Keratinocyte (primary cell): ENCODE results near the gene MED16. TPM values are rescaled to one million over a fixed set of nuclear protein-coding genes. Genes with fewer than 3 reads are reported as not detected.

Experiments
- DNase-seq: peaks from one replicate; pipeline ENCODE4 v3.0.0-alpha.2; 2011; ENCODE audit warnings: low read depth, missing footprints, low spot score
- FAIRE-seq: peaks from 2 replicates; lab custom pipeline; 2011; peaks lifted over from hg19 to GRCh38; lab: Jason Lieb, UNC
- H2AFZ ChIP-seq: 2 replicates; pipeline ENCODE4 v1.6.0; 2012; ENCODE audit warnings: low read length, control low read depth, inconsistent platforms; ENCODE audit not compliant: control insufficient read depth
- H3K27ac ChIP-seq: 2 replicates; pipeline ENCODE4 v1.5.1; 2011; ENCODE audit warnings: low read length; ENCODE audit not compliant: control insufficient read depth, insufficient read depth
- H3K27me3 ChIP-seq: 3 replicates; pipeline ENCODE4 v1.6.0; 2011; ENCODE audit warnings: low read length; ENCODE audit not compliant: control insufficient read depth, insufficient read depth; ENCODE audit errors: extremely low read depth
- H3K36me3 ChIP-seq, 2 experiments: 2 replicates in 1 of 2; 3 replicates in 1 of 2; pipeline ENCODE4 v1.5.1; 2011; ENCODE audit warnings: low read length in 2 of 2, mild to moderate bottlenecking in 1 of 2; ENCODE audit not compliant: control insufficient read depth in 2 of 2, insufficient read depth in 2 of 2; ENCODE audit errors: extremely low read depth in 1 of 2
- H3K4me1 ChIP-seq: 3 replicates; pipeline ENCODE4 v1.5.1; 2011; ENCODE audit warnings: low read length; ENCODE audit not compliant: control insufficient read depth, insufficient read depth; ENCODE audit errors: extremely low read depth
- H3K4me2 ChIP-seq: 3 replicates; pipeline ENCODE4 v1.6.0; 2011; ENCODE audit warnings: low read depth, low read length; ENCODE audit not compliant: control insufficient read depth, insufficient read depth; ENCODE audit errors: extremely low read depth
- H3K4me3 ChIP-seq, 3 experiments: fragments of 200-600 bp in 1 of 3; sonication (generic) in 1 of 3; 2 replicates in 2 of 3; 3 replicates in 1 of 3; pipeline ENCODE4 v1.5.1; 2011 to 2016; ENCODE audit warnings: low read length in 3 of 3, mild to moderate bottlenecking in 3 of 3, control low read depth in 2 of 3, inconsistent platforms in 1 of 3, low read depth in 1 of 3, mixed read lengths in 1 of 3, mixed run types in 1 of 3, moderate library complexity in 1 of 3; ENCODE audit not compliant: control insufficient read depth in 2 of 3, insufficient read depth in 2 of 3; ENCODE audit errors: extremely low read depth in 1 of 3
- H3K79me2 ChIP-seq: 2 replicates; pipeline ENCODE4 v1.6.0; 2012; ENCODE audit warnings: low read length; ENCODE audit not compliant: control insufficient read depth, insufficient read depth
- H3K9ac ChIP-seq: 3 replicates; pipeline ENCODE4 v1.6.0; 2011; ENCODE audit warnings: low read length; ENCODE audit not compliant: control insufficient read depth, insufficient read depth; ENCODE audit errors: extremely low read depth
- H3K9me1 ChIP-seq: 3 replicates; pipeline ENCODE4 v1.6.0; 2011; ENCODE audit warnings: low read length; ENCODE audit not compliant: control insufficient read depth, insufficient read depth; ENCODE audit errors: extremely low read depth
- H3K9me3 ChIP-seq: 2 replicates; pipeline ENCODE4 v1.5.1; 2012; ENCODE audit warnings: low read depth, low read length; ENCODE audit not compliant: control insufficient read depth
- H4K20me1 ChIP-seq: 3 replicates; pipeline ENCODE4 v1.6.0; 2011; ENCODE audit warnings: low read length; ENCODE audit not compliant: control insufficient read depth, insufficient read depth; ENCODE audit errors: extremely low read depth
- CTCF ChIP-seq, 3 experiments: IDR thresholded peaks in 1 of 3; conservative IDR thresholded peaks in 1 of 3; optimal IDR thresholded peaks in 1 of 3; 2 replicates in 2 of 3; 3 replicates in 1 of 3; pipeline versions ENCODE3 to v1.5.1; 2011; ENCODE audit warnings: low read length in 3 of 3, mild to moderate bottlenecking in 3 of 3, moderate library complexity in 2 of 3, control low read depth in 1 of 3, inconsistent platforms in 1 of 3; ENCODE audit not compliant: insufficient read depth in 2 of 3; ENCODE audit errors: extremely low read depth in 1 of 3
- EZH2 ChIP-seq: IDR thresholded peaks from one replicate; pipeline ENCODE4 v1.6.1; 2012; ENCODE audit warnings: inconsistent platforms, mild to moderate bottlenecking, low read length, moderate library complexity
- dilution Hi-C: fragments of 300-500 bp; cut with MboI; formaldehyde crosslinking; loops from one replicate; pipeline ENCODE4 v1.7.0; 2020; ENCODE audit warnings: low sequenced_read_pairs; ENCODE audit not compliant: extremely low pct_ligation_motif_present
- polyA plus RNA-seq, 5 experiments: library from polyadenylated mRNA; depleted of rRNA in 3 of 5; stranded (reverse) in 3 of 5; stranded (forward) in 1 of 5; unstranded in 1 of 5; fragments of >200 nt; gene quantifications; 1 replicate in 1 of 5; 2 replicates in 3 of 5; 3 replicates in 1 of 5; pipeline versions ENCODE4 v1.2.1 to v1.2.3, GENCODE V29; 2011 to 2012; ENCODE audit warnings: missing spikeins in 2 of 5, low read depth in 1 of 5, low replicate concordance in 1 of 5

MED16 gene
- polyA plus RNA-seq, 1 donor (not counting 4 experiments of a cell fraction or from before 2014, with no cell fraction given) = 9.7 TPM

- H3K9me3 ChIP-seq = no peaks in the 10 kb centered on the region
- DNase-seq (no peak), FAIRE-seq (no peak)
- no peaks in the 10 kb centered on the region for H3K9me1 ChIP-seq
- no peaks in the 10 kb centered on the region for H3K27me3 ChIP-seq
- H2AFZ ChIP-seq = no peak overlapping the region
- H4K20me1 ChIP-seq = no peaks in the 10 kb centered on the region
- H3K79me2 ChIP-seq = no peaks in the 10 kb centered on the region
- H3K36me3 ChIP-seq = peaks cover 5 to 16% of the 10 kb centered on the region in 2 experiments
- TF ChIP-seq CTCF (optimal IDR thresholded peaks at IDR 0.05 in 1 of 3, IDR thresholded peaks at IDR 0.05 in 1 of 3, conservative IDR thresholded peaks at IDR 0.05 in 1 of 3; ENCODE audit: extremely low read depth in 1 of 3, insufficient read depth in 2 of 3, low read length in 3 of 3) (no peak), EZH2 (no peak)
- no peak overlapping the region for H3K9ac ChIP-seq
- H3K27ac ChIP-seq = no peak overlapping the region
- dilution Hi-C loops = no loop called here
- H3K4me3 ChIP-seq = no peak overlapping the region
- no peaks in the 10 kb centered on the region for H3K4me1 ChIP-seq
- no peak overlapping the region for H3K4me2 ChIP-seq
Observed at GRCh38 chr19:896999-897398, 4.0 kb upstream of the MED16 start.

- H3K9me3 ChIP-seq = no peaks in the 10 kb centered on the region
Observed at GRCh38 chr19:896434-896833, 3.4 kb upstream of the MED16 start.

More at GRCh38 chr19:896434-896833, 3.4 kb upstream of the MED16 start:
- TF ChIP-seq CTCF (optimal IDR thresholded peaks at IDR 0.05 in 1 of 3, IDR thresholded peaks at IDR 0.05 in 1 of 3, conservative IDR thresholded peaks at IDR 0.05 in 1 of 3; ENCODE audit: extremely low read depth in 1 of 3, insufficient read depth in 2 of 3, low read length in 3 of 3) (no peak), EZH2 (no peak)
- H3K4me2 ChIP-seq = no peak overlapping the region
- no peak for FAIRE-seq
- no peaks in the 10 kb centered on the region for H3K4me1 ChIP-seq
- H3K9ac ChIP-seq = no peak overlapping the region
- dilution Hi-C loops = no loop called here
- no peaks in the 10 kb centered on the region for H3K27me3 ChIP-seq
- H3K27ac ChIP-seq = no peak overlapping the region
- no peak for DNase-seq
- H3K9me1 ChIP-seq = no peaks in the 10 kb centered on the region
- no peak overlapping the region for H2AFZ ChIP-seq
- H3K4me3 ChIP-seq = no peak overlapping the region
- H4K20me1 ChIP-seq = no peaks in the 10 kb centered on the region
- H3K79me2 ChIP-seq = no peaks in the 10 kb centered on the region
- peaks cover 5 to 11% of the 10 kb centered on the region in 2 experiments for H3K36me3 ChIP-seq
